ENCODE results near the gene CALY.

CALY gene

DNA sequence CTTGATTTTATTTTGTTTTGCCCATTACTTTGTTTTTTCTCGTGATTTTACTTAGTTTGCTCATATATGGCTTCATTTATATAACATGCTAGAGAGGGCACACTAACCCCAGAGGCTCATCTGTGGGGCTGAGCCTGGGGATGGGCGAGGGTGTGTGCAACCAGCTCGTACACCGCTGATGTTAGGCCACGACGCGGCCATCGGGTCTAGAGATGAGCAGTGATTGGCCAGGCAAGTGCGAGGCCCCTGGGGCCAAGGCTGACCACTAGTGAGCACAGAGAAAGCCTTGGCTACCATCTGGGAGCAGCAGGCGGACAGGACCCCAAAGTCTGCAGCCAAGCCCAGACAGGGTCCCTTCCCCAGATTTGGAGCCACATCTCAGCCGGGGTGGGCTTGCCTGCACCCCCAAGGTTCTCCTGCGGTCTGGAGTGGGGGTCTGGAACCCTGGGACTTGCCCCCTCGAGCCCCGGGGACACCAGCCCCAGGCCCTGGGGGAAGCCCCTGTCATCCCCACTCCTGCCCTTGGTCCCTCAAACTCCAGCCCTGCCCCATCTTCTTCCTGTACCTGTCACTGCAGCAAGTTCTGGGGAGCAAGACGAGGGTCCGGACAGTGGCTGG is 17.4 kb upstream of the CALY start:
- Histone ChIP-seq H4K20me1 (ENCODE audit: insufficient read depth) (no peaks in the 10 kb centered on the region), H3K27ac (no peak overlapping the region), H2AFZ (ENCODE audit: low read depth) (no peak overlapping the region), H3K79me2 (ENCODE audit: insufficient read depth, low read depth) (no peaks in the 10 kb centered on the region), H3K4me3 (IDR thresholded peaks at IDR 0.05; ENCODE audit: insufficient read depth, low read depth, low read length) (no peak overlapping the region), H3K4me1 (ENCODE audit: low read depth, poor library complexity, severe bottlenecking) (no peaks in the 10 kb centered on the region), H3K36me3 (ENCODE audit: insufficient read depth) (no peaks in the 10 kb centered on the region), H3K9ac (no peak overlapping the region), H3K4me2 (no peak overlapping the region), H3K27me3 (ENCODE audit: insufficient read depth, low read depth) (no peaks in the 10 kb centered on the region)
- TF ChIP-seq, protein P1, sequence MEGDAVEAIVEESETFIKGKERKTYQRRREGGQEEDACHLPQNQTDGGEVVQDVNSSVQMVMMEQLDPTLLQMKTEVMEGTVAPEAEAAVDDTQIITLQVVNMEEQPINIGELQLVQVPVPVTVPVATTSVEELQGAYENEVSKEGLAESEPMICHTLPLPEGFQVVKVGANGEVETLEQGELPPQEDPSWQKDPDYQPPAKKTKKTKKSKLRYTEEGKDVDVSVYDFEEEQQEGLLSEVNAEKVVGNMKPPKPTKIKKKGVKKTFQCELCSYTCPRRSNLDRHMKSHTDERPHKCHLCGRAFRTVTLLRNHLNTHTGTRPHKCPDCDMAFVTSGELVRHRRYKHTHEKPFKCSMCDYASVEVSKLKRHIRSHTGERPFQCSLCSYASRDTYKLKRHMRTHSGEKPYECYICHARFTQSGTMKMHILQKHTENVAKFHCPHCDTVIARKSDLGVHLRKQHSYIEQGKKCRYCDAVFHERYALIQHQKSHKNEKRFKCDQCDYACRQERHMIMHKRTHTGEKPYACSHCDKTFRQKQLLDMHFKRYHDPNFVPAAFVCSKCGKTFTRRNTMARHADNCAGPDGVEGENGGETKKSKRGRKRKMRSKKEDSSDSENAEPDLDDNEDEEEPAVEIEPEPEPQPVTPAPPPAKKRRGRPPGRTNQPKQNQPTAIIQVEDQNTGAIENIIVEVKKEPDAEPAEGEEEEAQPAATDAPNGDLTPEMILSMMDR (conservative IDR thresholded peaks at IDR 0.05; ENCODE audit: low read depth, low read length) = no peak

DNA sequence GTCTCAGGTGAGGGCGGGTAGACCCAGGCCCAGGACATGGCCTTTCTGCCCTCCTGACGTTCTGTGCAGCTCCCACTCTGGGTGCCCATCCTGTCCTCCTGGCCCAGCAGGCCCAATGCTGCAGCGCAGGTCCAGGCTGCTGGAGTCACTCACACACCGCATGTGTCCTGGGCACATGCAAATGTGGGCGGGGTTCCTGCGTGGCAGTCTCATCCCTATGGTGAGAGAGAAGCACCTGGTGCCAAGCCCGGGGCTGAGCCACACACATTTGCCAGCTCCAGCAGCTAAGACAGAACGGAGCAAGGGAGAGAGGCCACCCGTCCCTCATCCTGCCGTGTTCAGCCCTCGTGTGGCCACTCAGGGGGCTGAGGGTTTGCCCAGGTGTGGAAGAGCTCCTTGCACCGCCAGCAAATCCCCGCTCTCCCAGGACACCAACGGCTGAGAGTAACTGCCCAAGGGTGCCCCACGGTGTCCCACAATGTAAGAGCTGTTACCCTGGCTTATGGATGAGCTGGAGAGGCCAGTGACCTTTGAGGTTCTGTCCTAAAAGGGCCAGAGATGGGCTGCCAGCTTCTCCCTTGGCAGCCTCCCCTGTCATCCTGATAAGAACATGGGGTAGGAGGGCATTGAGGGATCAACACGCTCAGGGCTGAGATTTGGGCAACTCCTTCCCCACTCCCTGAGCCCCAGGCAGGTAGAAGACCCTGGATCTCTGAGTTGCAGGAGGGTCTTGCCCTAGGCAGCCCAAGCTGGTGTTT is 16.7 kb upstream of the CALY start:
- H3K4me2 ChIP-seq = no peak overlapping the region
- TF ChIP-seq, protein P1 (conservative IDR thresholded peaks at IDR 0.05; ENCODE audit: low read depth, low read length) = no peak
- H3K27ac ChIP-seq = no peak overlapping the region
- no peaks in the 10 kb centered on the region for H4K20me1 ChIP-seq (ENCODE audit: insufficient read depth)
- no peaks in the 10 kb centered on the region for H3K79me2 ChIP-seq (ENCODE audit: insufficient read depth, low read depth)
- no peak overlapping the region for H3K4me3 ChIP-seq (IDR thresholded peaks at IDR 0.05; ENCODE audit: insufficient read depth, low read depth, low read length)
- no peaks in the 10 kb centered on the region for H3K27me3 ChIP-seq (ENCODE audit: insufficient read depth, low read depth)
- no peak overlapping the region for H2AFZ ChIP-seq (ENCODE audit: low read depth)
- H3K36me3 ChIP-seq (ENCODE audit: insufficient read depth) = no peaks in the 10 kb centered on the region
- H3K9ac ChIP-seq = no peak overlapping the region
- H3K4me1 ChIP-seq (ENCODE audit: low read depth, poor library complexity, severe bottlenecking) = no peaks in the 10 kb centered on the region

DNA sequence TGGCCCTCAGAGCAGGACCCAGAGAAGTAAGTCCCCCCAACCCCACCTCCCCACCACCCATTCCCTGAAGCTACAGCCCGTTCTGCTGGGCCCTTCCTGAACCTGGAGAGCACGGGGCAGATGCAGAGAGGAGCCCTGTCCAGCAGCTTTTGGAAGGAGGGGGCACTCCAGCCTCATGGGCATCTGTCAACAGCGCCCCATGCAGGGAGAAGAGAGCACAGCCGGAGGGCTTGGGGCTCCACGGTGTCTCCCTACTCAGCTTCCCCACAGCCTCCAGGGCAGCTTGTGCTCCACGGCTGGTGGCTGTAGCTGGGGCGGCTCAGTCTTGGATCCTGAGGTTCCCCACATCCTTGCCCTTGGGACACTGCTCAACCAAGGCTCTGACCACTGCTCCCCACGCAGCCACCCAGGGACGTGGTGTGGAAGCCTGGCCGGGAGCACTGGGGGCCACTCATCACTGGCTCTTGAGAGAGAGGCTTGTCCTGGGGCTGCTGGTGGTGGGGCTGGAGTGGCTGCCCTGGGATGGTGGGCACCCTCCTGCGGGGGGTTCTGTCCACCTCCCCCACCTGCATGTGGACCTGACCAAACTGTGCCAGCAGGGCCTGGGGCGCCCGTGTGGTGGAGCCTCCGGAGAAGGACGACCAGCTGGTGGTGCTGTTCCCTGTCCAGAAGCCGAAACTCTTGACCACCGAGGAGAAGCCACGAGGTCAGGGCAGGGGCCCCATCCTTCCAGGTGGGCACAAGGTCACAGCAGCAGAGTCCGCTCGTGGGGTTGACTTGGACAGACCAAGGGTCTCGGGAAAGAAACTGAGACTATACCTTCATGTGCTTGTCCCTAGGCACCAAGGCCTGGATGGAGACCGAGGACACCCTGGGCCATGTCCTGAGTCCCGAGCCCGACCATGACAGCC is 15.0 kb upstream of the CALY start:
- no peaks in the 10 kb centered on the region for H3K79me2 ChIP-seq (ENCODE audit: insufficient read depth, low read depth)
- H3K27ac ChIP-seq = no peak overlapping the region
- H2AFZ ChIP-seq (ENCODE audit: low read depth) = no peak overlapping the region
- H3K4me3 ChIP-seq (IDR thresholded peaks at IDR 0.05; ENCODE audit: insufficient read depth, low read depth, low read length) = no peak overlapping the region
- no peaks in the 10 kb centered on the region for H3K36me3 ChIP-seq (ENCODE audit: insufficient read depth)
- no peak overlapping the region for H3K4me2 ChIP-seq
- H3K9ac ChIP-seq = no peak overlapping the region
- TF ChIP-seq, protein P1 (conservative IDR thresholded peaks at IDR 0.05; ENCODE audit: low read depth, low read length) = no peak
- H3K27me3 ChIP-seq (ENCODE audit: insufficient read depth, low read depth) = no peaks in the 10 kb centered on the region
- H4K20me1 ChIP-seq (ENCODE audit: insufficient read depth) = no peaks in the 10 kb centered on the region
- no peaks in the 10 kb centered on the region for H3K4me1 ChIP-seq (ENCODE audit: low read depth, poor library complexity, severe bottlenecking)

DNA sequence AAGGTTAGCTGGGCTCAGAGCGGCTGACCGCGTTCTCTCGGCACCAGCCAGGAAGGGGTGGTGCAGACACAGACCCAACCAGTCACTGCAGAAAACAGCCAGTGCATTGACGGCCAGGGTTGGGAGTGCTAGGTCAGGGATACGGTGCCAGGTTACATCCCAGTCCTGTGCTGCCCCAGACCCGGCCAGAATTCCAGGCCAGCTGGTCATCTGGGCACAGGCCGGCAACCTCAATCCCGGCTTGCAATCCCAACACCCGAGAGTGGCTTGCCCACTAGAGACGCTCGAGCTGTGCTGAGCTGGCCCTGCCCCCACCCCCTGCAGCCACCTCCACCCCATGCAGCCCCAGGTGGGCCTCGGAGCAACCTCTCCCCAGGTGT is 14.2 kb upstream of the CALY start:
- Histone ChIP-seq H3K4me3 (IDR thresholded peaks at IDR 0.05; ENCODE audit: insufficient read depth, low read depth, low read length) (no peak overlapping the region), H3K36me3 (ENCODE audit: insufficient read depth) (no peaks in the 10 kb centered on the region), H4K20me1 (ENCODE audit: insufficient read depth) (no peaks in the 10 kb centered on the region), H2AFZ (ENCODE audit: low read depth) (no peak overlapping the region), H3K9ac (no peak overlapping the region), H3K27me3 (ENCODE audit: insufficient read depth, low read depth) (no peaks in the 10 kb centered on the region; the same call in 1 of the 2 replicates), H3K27ac (no peak overlapping the region), H3K4me2 (no peak overlapping the region), H3K4me1 (ENCODE audit: low read depth, poor library complexity, severe bottlenecking) (no peaks in the 10 kb centered on the region), H3K79me2 (ENCODE audit: insufficient read depth, low read depth) (no peaks in the 10 kb centered on the region)
- TF ChIP-seq, protein P1 (conservative IDR thresholded peaks at IDR 0.05; ENCODE audit: low read depth, low read length) = no peak

Measured in KMS-11 (cell line).